SK-N-SH treated with all-trans-retinoic acid at 6 μM for 48 hours (cell line): ENCODE results near the gene AFDN.

Experiments used
- CREB5 ChIP-seq: fragments of 250-450 bp; sonication (Bioruptor Pico); IDR thresholded peaks from 2 replicates; pipeline ENCODE4 v1.5.1; 2020; ENCODE audit warnings: low read depth, mild to moderate bottlenecking, moderate library complexity
- RARB ChIP-seq: fragments of 250-450 bp; sonication (Bioruptor Pico); IDR thresholded peaks from 2 replicates; pipeline ENCODE4 v1.8.0; 2021; ENCODE audit warnings: mild to moderate bottlenecking, moderate library complexity
- TOX ChIP-seq: fragments of 250-450 bp; sonication (Bioruptor Pico); IDR thresholded peaks from 2 replicates; pipeline ENCODE4 v1.8.0; 2021; ENCODE audit warnings: mild to moderate bottlenecking, moderate library complexity, borderline replicate concordance
- ZNF70 ChIP-seq: fragments of 450-650 bp; formaldehyde crosslinking; IDR thresholded peaks from 2 replicates; pipeline ENCODE4 v1.5.0; 2020; ENCODE audit warnings: mild to moderate bottlenecking, moderate library complexity

- no peak for TF ChIP-seq ZNF70 (CRISPR knock-in tag)
- TF ChIP-seq TOX = no peak
- no peak for TF ChIP-seq CREB5
- TF ChIP-seq RARB (CRISPR knock-in tag) = no peak
These were observed 34.7 kb downstream of the AFDN start for GRCh38 chr6:167861424-167861823.
